DMS53 treated with DMSO at 0.1 percent for 48 hours (cell line): ENCODE measurements around the gene PTPN20.
"Not testable (repeated sequence)": the region's sequence is repeated elsewhere in the genome, so short reads cannot be mapped to it uniquely, and the experiment has no call there.

Experiments used
- DNase-seq: peaks from one replicate; lab custom pipeline; 2025; ENCODE audit not compliant: unreplicated experiment; lab: John Stamatoyannopoulos, UW

PTPN20 gene

GRCh38 chr10:46911144-46911876, at the start of gene PTPN20:
TSS of gene PTPN20 (plus strand) at chr10:46911428. CDS start at chr10:46932500, 21,072 bp downstream.
- DNase-seq = not testable (repeated sequence)

- not testable (repeated sequence) for DNase-seq
These were observed 41.5 kb upstream of the PTPN20 start for GRCh38 chr10:46869716-46870115.

GRCh38 chr10:46871583-46871982, 39.6 kb upstream of the PTPN20 start:
- DNase-seq = not testable (repeated sequence)

GRCh38 chr10:46875304-46875703, 35.9 kb upstream of the PTPN20 start:
- DNase-seq = not testable (repeated sequence)

- not testable (repeated sequence) for DNase-seq
These were observed 34.5 kb upstream of the PTPN20 start for GRCh38 chr10:46876773-46877172.

GRCh38 chr10:46878761-46879160, 32.5 kb upstream of the PTPN20 start:
- peak; percentile 11 for DNase-seq

- DNase-seq = not testable (repeated sequence)
These were observed 20.2 kb upstream of the PTPN20 start for GRCh38 chr10:46890813-46891611.

- not testable (repeated sequence) for DNase-seq
These were observed 14.2 kb upstream of the PTPN20 start for GRCh38 chr10:46896762-46897692.

- DNase-seq = not testable (repeated sequence)
These were observed 10.0 kb upstream of the PTPN20 start for GRCh38 chr10:46901247-46901646.

- DNase-seq = not testable (repeated sequence)
These were observed 7.4 kb upstream of the PTPN20 start for GRCh38 chr10:46903874-46904273.

- not testable (repeated sequence) for DNase-seq
These were observed 4.9 kb upstream of the PTPN20 start for GRCh38 chr10:46906359-46906758.

- DNase-seq = not testable (repeated sequence)
These were observed 3.8 kb upstream of the PTPN20 start for GRCh38 chr10:46907185-46908117.

- not testable (repeated sequence) for DNase-seq
These were observed 11.3 kb downstream of the PTPN20 start for GRCh38 chr10:46922498-46922897.

- not testable (repeated sequence) for DNase-seq
These were observed 13.9 kb downstream of the PTPN20 start for GRCh38 chr10:46925156-46925555.

GRCh38 chr10:46925853-46926252, 14.6 kb downstream of the PTPN20 start:
- DNase-seq = not testable (repeated sequence)

GRCh38 chr10:46928810-46929209, 17.6 kb downstream of the PTPN20 start:
- not testable (repeated sequence) for DNase-seq

GRCh38 chr10:46932383-46932782, 21.2 kb downstream of the PTPN20 start:
- DNase-seq = not testable (repeated sequence)

- DNase-seq = not testable (repeated sequence)
These were observed 29.9 kb downstream of the PTPN20 start for GRCh38 chr10:46941091-46941490.

- DNase-seq = not testable (repeated sequence)
These were observed 37.7 kb downstream of the PTPN20 start for GRCh38 chr10:46948687-46949518.
